DOHH2 (cell line): ENCODE results near the gene SLC23A3.

Experiments
- H3F3A ChIP-seq: fragments of 200-600 bp; sonication (generic), shearing (Covaris generic); 2 replicates; pipeline ENCODE4 v1.6.0; 2016; ENCODE audit warnings: antibody characterized with exemption, mild to moderate bottlenecking; ENCODE audit not compliant: control insufficient read depth, insufficient read depth
- H3K27ac ChIP-seq: fragments of 200-600 bp; sonication (generic); 2 replicates; pipeline ENCODE4 v1.5.1; 2014; ENCODE audit warnings: low read depth, mild to moderate bottlenecking, low read length, moderate library complexity
- H3K27me3 ChIP-seq: fragments of 200-600 bp; sonication (generic); 2 replicates; pipeline ENCODE4 v1.6.1; 2014; ENCODE audit warnings: mild to moderate bottlenecking, low read length, mixed read lengths; ENCODE audit not compliant: control insufficient read depth
- H3K36me3 ChIP-seq: fragments of 200-600 bp; sonication (generic); 2 replicates; pipeline ENCODE4 v1.6.1; 2014; ENCODE audit warnings: mild to moderate bottlenecking, low read length, moderate library complexity, mixed read lengths; ENCODE audit not compliant: control insufficient read depth
- H3K4me1 ChIP-seq: fragments of 200-600 bp; sonication (generic); 2 replicates; pipeline ENCODE4 v1.6.1; 2014; ENCODE audit warnings: mild to moderate bottlenecking, low read length, mixed read lengths; ENCODE audit not compliant: control insufficient read depth
- H3K4me2 ChIP-seq: fragments of 200-600 bp; sonication (generic); 2 replicates; pipeline ENCODE4 v1.6.0; 2014; ENCODE audit warnings: mild to moderate bottlenecking, low read length, moderate library complexity
- H3K4me3 ChIP-seq: fragments of 200-600 bp; sonication (generic); 2 replicates; pipeline ENCODE4 v1.5.1; 2014; ENCODE audit warnings: mild to moderate bottlenecking, low read length, mixed read lengths
- H3K79me2 ChIP-seq: fragments of 200-600 bp; sonication (generic); 2 replicates; pipeline ENCODE4 v1.6.1; 2014; ENCODE audit warnings: mild to moderate bottlenecking, low read length, mixed read lengths; ENCODE audit not compliant: control insufficient read depth
- H3K9me2 ChIP-seq: fragments of 200-600 bp; sonication (generic); replicated peaks from 2 replicates; pipeline ENCODE4 v1.6.1; 2014; ENCODE audit warnings: mild to moderate bottlenecking, low read length, mixed read lengths; ENCODE audit not compliant: control insufficient read depth
- H3K9me3 ChIP-seq: fragments of 200-600 bp; sonication (generic); 2 replicates; pipeline ENCODE4 v1.6.1; 2014; ENCODE audit warnings: antibody characterized with exemption, low read length, mixed read lengths; ENCODE audit not compliant: control insufficient read depth, insufficient read depth
- H4K20me1 ChIP-seq: fragments of 200-600 bp; sonication (generic); 2 replicates; pipeline ENCODE4 v1.6.0; 2014; ENCODE audit warnings: low read depth, mild to moderate bottlenecking, antibody characterized with exemption, low read length, moderate library complexity; ENCODE audit not compliant: control insufficient read depth, insufficient read depth
- EZH2phosphoT487 ChIP-seq: fragments of 200-600 bp; sonication (generic); IDR thresholded peaks from 2 replicates; pipeline ENCODE4 v1.6.1; 2017; ENCODE audit warnings: borderline replicate concordance, mild to moderate bottlenecking, antibody characterized with exemption, low read length, moderate library complexity, mixed read lengths
- TF ChIP-seq, protein P1 (sequence below): fragments of 200-600 bp; sonication (generic); IDR thresholded peaks from one replicate; pipeline ENCODE4 v1.5.1; 2014; ENCODE audit warnings: antibody characterized with exemption, mild to moderate bottlenecking, low read depth, low read length; ENCODE audit not compliant: poor library complexity, severe bottlenecking

The SLC23A3 gene

DNA sequence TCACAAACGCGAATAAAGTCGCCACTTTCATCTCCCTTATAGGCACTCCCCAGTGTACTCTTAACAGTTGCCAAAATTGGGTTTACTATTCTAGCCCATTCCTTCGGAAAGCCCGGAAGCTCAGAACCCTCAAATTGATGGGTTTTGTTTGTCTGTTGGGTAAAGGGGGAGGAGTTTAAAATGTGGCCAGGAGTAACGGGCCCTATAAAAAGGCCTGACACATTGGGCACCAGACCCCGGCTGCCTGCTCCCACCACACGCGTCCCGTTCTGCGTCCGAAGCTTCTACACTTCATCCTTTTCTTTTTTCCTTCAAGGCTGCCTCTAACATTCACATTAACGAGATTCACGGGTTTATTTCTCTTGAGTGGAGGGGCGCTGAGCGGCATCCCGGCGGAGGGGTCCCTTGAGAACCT is 10.1 kb downstream of the SLC23A3 start:
- Histone ChIP-seq H3K9me3 (no peaks in the 10 kb centered on the region), H3K36me3 (peaks cover 10% of the 10 kb centered on the region), H3K9me2 (no peaks in the 10 kb centered on the region), H4K20me1 (peaks cover 3% of the 10 kb centered on the region; the same call in 1 of the 2 replicates), H3K4me2 (peak overlapping the region; percentile 72), H3K79me2 (no peaks in the 10 kb centered on the region), H3K4me3 (peak overlapping the region; percentile 83), H3F3A (peaks cover 9% of the 10 kb centered on the region; the same call in 1 of the 2 replicates), H3K4me1 (peaks cover 14% of the 10 kb centered on the region), H3K27ac (no peak overlapping the region), H3K27me3 (no peaks in the 10 kb centered on the region)
- TF ChIP-seq, protein P1, sequence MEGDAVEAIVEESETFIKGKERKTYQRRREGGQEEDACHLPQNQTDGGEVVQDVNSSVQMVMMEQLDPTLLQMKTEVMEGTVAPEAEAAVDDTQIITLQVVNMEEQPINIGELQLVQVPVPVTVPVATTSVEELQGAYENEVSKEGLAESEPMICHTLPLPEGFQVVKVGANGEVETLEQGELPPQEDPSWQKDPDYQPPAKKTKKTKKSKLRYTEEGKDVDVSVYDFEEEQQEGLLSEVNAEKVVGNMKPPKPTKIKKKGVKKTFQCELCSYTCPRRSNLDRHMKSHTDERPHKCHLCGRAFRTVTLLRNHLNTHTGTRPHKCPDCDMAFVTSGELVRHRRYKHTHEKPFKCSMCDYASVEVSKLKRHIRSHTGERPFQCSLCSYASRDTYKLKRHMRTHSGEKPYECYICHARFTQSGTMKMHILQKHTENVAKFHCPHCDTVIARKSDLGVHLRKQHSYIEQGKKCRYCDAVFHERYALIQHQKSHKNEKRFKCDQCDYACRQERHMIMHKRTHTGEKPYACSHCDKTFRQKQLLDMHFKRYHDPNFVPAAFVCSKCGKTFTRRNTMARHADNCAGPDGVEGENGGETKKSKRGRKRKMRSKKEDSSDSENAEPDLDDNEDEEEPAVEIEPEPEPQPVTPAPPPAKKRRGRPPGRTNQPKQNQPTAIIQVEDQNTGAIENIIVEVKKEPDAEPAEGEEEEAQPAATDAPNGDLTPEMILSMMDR, result no peak
- no peak for TF ChIP-seq EZH2phosphoT487

DNA sequence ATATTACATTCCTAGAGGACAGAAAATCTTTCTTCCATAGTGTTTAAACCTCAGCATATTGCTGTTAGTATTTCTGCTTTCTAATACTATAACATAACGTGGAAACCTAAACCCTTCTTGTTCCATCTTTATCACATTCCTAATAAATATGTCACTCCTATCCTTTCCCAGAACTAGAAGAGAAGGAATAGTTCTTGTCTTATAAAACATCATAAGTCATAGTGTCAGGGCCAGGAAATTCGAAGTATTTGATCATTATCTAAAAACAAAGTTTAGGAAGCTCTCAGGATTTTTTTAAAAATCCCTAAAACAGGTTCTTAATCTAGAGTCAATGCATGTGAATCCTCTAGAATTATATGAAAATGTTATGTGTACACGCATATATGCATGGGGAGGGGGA is 11.2 kb downstream of the SLC23A3 start:
- peaks cover 14% of the 10 kb centered on the region for H3K4me1 ChIP-seq
- no peak overlapping the region for H3K27ac ChIP-seq
- no peaks in the 10 kb centered on the region for H3K9me2 ChIP-seq
- H3K27me3 ChIP-seq, result no peaks in the 10 kb centered on the region
- H3K4me3 ChIP-seq, result no peak overlapping the region
- no peak overlapping the region for H3K4me2 ChIP-seq
- H3K9me3 ChIP-seq, result no peaks in the 10 kb centered on the region
- TF ChIP-seq EZH2phosphoT487, result no peak
- TF ChIP-seq, protein P1, result no peak
- H3K36me3 ChIP-seq, result peaks cover 18% of the 10 kb centered on the region
- H3F3A ChIP-seq, result peaks cover 16% of the 10 kb centered on the region; the same call in 1 of the 2 replicates
- peaks cover 3% of the 10 kb centered on the region; the same call in 1 of the 2 replicates for H4K20me1 ChIP-seq
- no peaks in the 10 kb centered on the region for H3K79me2 ChIP-seq

DNA sequence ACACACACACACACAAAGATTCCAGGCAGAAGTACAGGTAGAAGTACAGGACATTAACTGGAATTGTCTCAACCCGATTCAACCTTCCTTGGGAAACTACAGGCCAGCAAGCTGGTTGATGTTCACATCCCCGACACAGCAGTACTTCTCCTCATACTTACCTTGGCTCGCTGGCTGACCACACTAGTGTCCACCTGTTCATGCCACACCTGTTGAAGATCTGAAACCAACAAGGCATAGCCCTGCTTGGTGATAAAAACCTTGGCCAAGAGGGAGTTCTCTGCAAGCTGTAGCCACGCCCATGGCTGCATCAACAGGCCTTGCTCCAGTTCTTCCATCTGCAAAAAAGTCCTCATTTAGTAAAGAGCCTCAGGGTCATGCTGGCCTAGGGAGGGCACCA is 11.8 kb downstream of the SLC23A3 start:
- Histone ChIP-seq H3K4me2 (no peak overlapping the region), H3K79me2 (no peaks in the 10 kb centered on the region), H3F3A (peaks cover 16% of the 10 kb centered on the region; the same call in 1 of the 2 replicates), H3K9me3 (no peaks in the 10 kb centered on the region), H3K9me2 (no peaks in the 10 kb centered on the region), H3K27ac (no peak overlapping the region), H3K27me3 (no peaks in the 10 kb centered on the region), H3K4me1 (peaks cover 14% of the 10 kb centered on the region), H3K4me3 (no peak overlapping the region), H3K36me3 (peaks cover 19% of the 10 kb centered on the region), H4K20me1 (peaks cover 3% of the 10 kb centered on the region; the same call in 1 of the 2 replicates)
- TF ChIP-seq EZH2phosphoT487, result no peak
- TF ChIP-seq, protein P1, result no peak

DNA sequence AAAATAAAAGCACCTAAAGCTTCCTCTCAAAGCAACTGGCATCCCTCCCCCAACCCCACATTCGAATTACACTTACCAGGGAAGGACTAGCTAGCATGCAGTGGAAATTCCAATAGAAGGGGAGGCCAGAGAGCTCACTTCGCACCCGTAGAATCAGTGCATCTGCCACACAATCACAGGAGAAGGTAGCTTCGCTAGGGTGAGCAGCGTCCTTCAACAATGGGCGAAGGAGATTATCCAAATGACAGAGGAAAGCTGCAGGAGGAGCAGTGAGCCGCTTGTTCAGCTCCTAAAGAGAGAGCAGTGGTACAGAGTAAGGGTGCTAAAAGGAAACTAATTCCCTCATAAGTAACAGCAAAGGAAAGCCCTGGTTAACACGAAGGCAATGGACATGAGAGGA is 12.4 kb downstream of the SLC23A3 start:
- Histone ChIP-seq H3K4me3 (no peak overlapping the region), H3K27ac (no peak overlapping the region), H3K36me3 (peaks cover 19% of the 10 kb centered on the region), H3K79me2 (no peaks in the 10 kb centered on the region), H3F3A (peaks cover 14% of the 10 kb centered on the region; the same call in 1 of the 2 replicates), H3K9me2 (no peaks in the 10 kb centered on the region), H3K4me2 (no peak overlapping the region), H3K27me3 (no peaks in the 10 kb centered on the region), H4K20me1 (peaks cover 3% of the 10 kb centered on the region; the same call in 1 of the 2 replicates), H3K4me1 (peaks cover 14% of the 10 kb centered on the region), H3K9me3 (no peaks in the 10 kb centered on the region)
- no peak for TF ChIP-seq EZH2phosphoT487
- TF ChIP-seq, protein P1, result no peak
